Memory B cell (primary cell): ENCODE measurements around the gene PLCL2.
"Not testable (repeated sequence)": the region's sequence is repeated elsewhere in the genome, so short reads cannot be mapped to it uniquely, and the experiment has no call there.

ENCODE experiments used
- ATAC-seq: fragments of 150-1000 bp; cut with Tn5 transposase; 2 replicates; pipeline ENCODE4 v1.10.0; 2021; ENCODE audit warnings: low read depth, mild to moderate bottlenecking, moderate library complexity
- DNase-seq, 2 donors: peaks; one replicate each; pipeline ENCODE4 v3.0.0; 2022; ENCODE audit warnings: low spot score in 2 of 2
- H3K27ac Mint-ChIP-seq: one replicate; pipeline ENCODE4 v1.8.0; 2022; ENCODE audit warnings: mild to moderate bottlenecking, moderate library complexity, mixed read lengths
- H3K27me3 Mint-ChIP-seq: one replicate; pipeline ENCODE4 v1.8.0; 2022; ENCODE audit warnings: mixed read lengths
- H3K36me3 Mint-ChIP-seq: one replicate; pipeline ENCODE4 v1.8.0; 2022; ENCODE audit warnings: mild to moderate bottlenecking, mixed read lengths
- H3K4me1 Mint-ChIP-seq: one replicate; pipeline ENCODE4 v1.8.0; 2022; ENCODE audit warnings: mixed read lengths
- H3K4me3 Mint-ChIP-seq: one replicate; pipeline ENCODE4 v1.8.0; 2022; ENCODE audit warnings: mild to moderate bottlenecking, moderate library complexity, mixed read lengths
- H3K9me3 Mint-ChIP-seq: one replicate; pipeline ENCODE4 v1.8.0; 2022; ENCODE audit warnings: mixed read lengths

PLCL2 gene

GRCh38 chr3:17111586-17111985 is 226.8 kb downstream of the PLCL2 start:
- no peak for DNase-seq
- Mint-ChIP-seq H3K36me3 (no peaks in the 10 kb centered on the region), H3K27me3 (no peaks in the 10 kb centered on the region), H3K27ac (no peak overlapping the region), H3K9me3 (peaks cover 4% of the 10 kb centered on the region), H3K4me3 (no peak overlapping the region), H3K4me1 (peaks cover 4% of the 10 kb centered on the region)
- no peak for ATAC-seq

GRCh38 chr3:17115186-17115585 is 230.4 kb downstream of the PLCL2 start:
- Mint-ChIP-seq H3K27ac (no peak overlapping the region), H3K4me3 (no peak overlapping the region), H3K4me1 (peaks cover 4% of the 10 kb centered on the region), H3K27me3 (peaks cover 3% of the 10 kb centered on the region), H3K9me3 (peaks cover 4% of the 10 kb centered on the region), H3K36me3 (no peaks in the 10 kb centered on the region)
- ATAC-seq (no peak), DNase-seq (no peak)

GRCh38 chr3:17116007-17116600 is 231.3 kb downstream of the PLCL2 start:
- Mint-ChIP-seq H3K36me3 (no peaks in the 10 kb centered on the region), H3K27ac (no peak overlapping the region)

GRCh38 chr3:17118771-17119170 is 234.0 kb downstream of the PLCL2 start:
- Mint-ChIP-seq H3K27me3 (peaks cover 3% of the 10 kb centered on the region), H3K4me1 (no peaks in the 10 kb centered on the region), H3K36me3 (no peaks in the 10 kb centered on the region), H3K4me3 (no peak overlapping the region), H3K27ac (no peak overlapping the region), H3K9me3 (peaks cover under 1% of the 10 kb centered on the region)
- no peak for ATAC-seq
- no peak for DNase-seq

More at GRCh38 chr3:17116007-17116600, 231.3 kb downstream of the PLCL2 start:
- H3K4me3 Mint-ChIP-seq = no peak overlapping the region
- no peak for ATAC-seq
- no peak for DNase-seq
- H3K27me3 Mint-ChIP-seq = peaks cover 3% of the 10 kb centered on the region
- H3K9me3 Mint-ChIP-seq = peaks cover 4% of the 10 kb centered on the region
- no peaks in the 10 kb centered on the region for H3K4me1 Mint-ChIP-seq

GRCh38 chr3:17119201-17120072 is 234.7 kb downstream of the PLCL2 start:
- Mint-ChIP-seq H3K36me3 (no peaks in the 10 kb centered on the region), H3K27me3 (peaks cover 3% of the 10 kb centered on the region), H3K27ac (no peak overlapping the region), H3K4me3 (no peak overlapping the region), H3K4me1 (no peaks in the 10 kb centered on the region), H3K9me3 (no peaks in the 10 kb centered on the region)
- ATAC-seq = no peak
- no peak for DNase-seq

GRCh38 chr3:17120115-17120514 is 235.4 kb downstream of the PLCL2 start:
- H3K4me1 Mint-ChIP-seq = no peaks in the 10 kb centered on the region
- no peak for ATAC-seq
- no peak for DNase-seq
- no peaks in the 10 kb centered on the region for H3K9me3 Mint-ChIP-seq
- no peak overlapping the region for H3K4me3 Mint-ChIP-seq
- H3K36me3 Mint-ChIP-seq = no peaks in the 10 kb centered on the region
- no peak overlapping the region for H3K27ac Mint-ChIP-seq
- peaks cover 3% of the 10 kb centered on the region for H3K27me3 Mint-ChIP-seq

- ATAC-seq = no peak
- H3K4me1 Mint-ChIP-seq = no peaks in the 10 kb centered on the region
Measured at GRCh38 chr3:17121336-17121735, 236.6 kb downstream of the PLCL2 start.

GRCh38 chr3:17122758-17123157 is 238.0 kb downstream of the PLCL2 start:
- no peak for DNase-seq
- H3K4me1 Mint-ChIP-seq = no peaks in the 10 kb centered on the region
- H3K27ac Mint-ChIP-seq = no peak overlapping the region
- no peak for ATAC-seq
- no peaks in the 10 kb centered on the region for H3K36me3 Mint-ChIP-seq
- H3K27me3 Mint-ChIP-seq = no peaks in the 10 kb centered on the region
- no peak overlapping the region for H3K4me3 Mint-ChIP-seq
- peaks cover 2% of the 10 kb centered on the region for H3K9me3 Mint-ChIP-seq

More at GRCh38 chr3:17121336-17121735, 236.6 kb downstream of the PLCL2 start:
- Mint-ChIP-seq H3K27me3 (peaks cover 3% of the 10 kb centered on the region), H3K36me3 (no peaks in the 10 kb centered on the region), H3K4me3 (no peak overlapping the region), H3K9me3 (no peaks in the 10 kb centered on the region), H3K27ac (no peak overlapping the region)
- DNase-seq = no peak

GRCh38 chr3:17125738-17126442 is 241.1 kb downstream of the PLCL2 start:
- no peak for DNase-seq
- no peak for ATAC-seq
- Mint-ChIP-seq H3K4me1 (no peaks in the 10 kb centered on the region), H3K27me3 (peaks cover 2% of the 10 kb centered on the region), H3K9me3 (peaks cover 6% of the 10 kb centered on the region), H3K36me3 (no peaks in the 10 kb centered on the region), H3K4me3 (no peak overlapping the region), H3K27ac (no peak overlapping the region)

GRCh38 chr3:17128671-17129070 is 243.9 kb downstream of the PLCL2 start:
- H3K27me3 Mint-ChIP-seq, H3K36me3 Mint-ChIP-seq, H3K4me1 Mint-ChIP-seq, DNase-seq, H3K9me3 Mint-ChIP-seq, ATAC-seq, H3K4me3 Mint-ChIP-seq, H3K27ac Mint-ChIP-seq: not testable (repeated sequence)

- ATAC-seq = no peak
- no peak overlapping the region for H3K4me3 Mint-ChIP-seq
- no peaks in the 10 kb centered on the region for H3K4me1 Mint-ChIP-seq
- DNase-seq = no peak
- H3K27ac Mint-ChIP-seq = no peak overlapping the region
- H3K36me3 Mint-ChIP-seq = no peaks in the 10 kb centered on the region
- peaks cover 2% of the 10 kb centered on the region for H3K27me3 Mint-ChIP-seq
- peaks cover 6% of the 10 kb centered on the region for H3K9me3 Mint-ChIP-seq
Measured at GRCh38 chr3:17129556-17129955, 244.8 kb downstream of the PLCL2 start.

- Mint-ChIP-seq H3K4me1 (no peaks in the 10 kb centered on the region), H3K4me3 (no peak overlapping the region), H3K36me3 (no peaks in the 10 kb centered on the region), H3K9me3 (peaks cover 6% of the 10 kb centered on the region), H3K27me3 (peaks cover 2% of the 10 kb centered on the region), H3K27ac (no peak overlapping the region)
- no peak for ATAC-seq
- no peak for DNase-seq
Measured at GRCh38 chr3:17130956-17131355, 246.2 kb downstream of the PLCL2 start.

GRCh38 chr3:17132286-17133115 is 247.7 kb downstream of the PLCL2 start:
- no peak for DNase-seq
- Mint-ChIP-seq H3K9me3 (peaks cover 6% of the 10 kb centered on the region), H3K27me3 (peaks cover 2% of the 10 kb centered on the region), H3K36me3 (no peaks in the 10 kb centered on the region), H3K27ac (no peak overlapping the region), H3K4me3 (no peak overlapping the region), H3K4me1 (no peaks in the 10 kb centered on the region)
- ATAC-seq = no peak
